Muscle layer of duodenum (tissue), 2 donors: ENCODE results near the gene SPINK6.

Source experiments
- H3K27ac ChIP-seq: one replicate; pipeline ENCODE4 v1.7.0; 2013; ENCODE audit warnings: mild to moderate bottlenecking, low read length
- H3K27me3 ChIP-seq: one replicate; pipeline ENCODE4 v1.7.0; 2013; ENCODE audit warnings: low read depth, mild to moderate bottlenecking, control low read depth, low read length
- H3K36me3 ChIP-seq, 2 donors: one replicate each; pipeline ENCODE4 v1.7.0; 2013; ENCODE audit warnings: low read length in 2 of 2, control low read depth in 1 of 2, mild to moderate bottlenecking in 1 of 2; ENCODE audit not compliant: insufficient read depth in 2 of 2, control insufficient read depth in 1 of 2
- H3K4me1 ChIP-seq, 2 donors: one replicate each; pipeline ENCODE4 v1.7.0; 2013; ENCODE audit warnings: low read length in 2 of 2, mild to moderate bottlenecking in 2 of 2, control low read depth in 1 of 2, moderate library complexity in 1 of 2; ENCODE audit not compliant: insufficient read depth in 2 of 2, control insufficient read depth in 1 of 2
- H3K4me3 ChIP-seq, 2 donors: one replicate each; pipeline ENCODE4 v1.7.0; 2013; ENCODE audit warnings: low read length in 2 of 2, low read depth in 1 of 2, mild to moderate bottlenecking in 1 of 2
- H3K9me3 ChIP-seq, 2 donors: one replicate each; pipeline ENCODE4 v1.7.0; 2013; ENCODE audit warnings: low read length in 2 of 2, control low read depth in 1 of 2, mild to moderate bottlenecking in 1 of 2; ENCODE audit not compliant: control insufficient read depth in 1 of 2
- donor health status: healthy.

The SPINK6 gene

DNA sequence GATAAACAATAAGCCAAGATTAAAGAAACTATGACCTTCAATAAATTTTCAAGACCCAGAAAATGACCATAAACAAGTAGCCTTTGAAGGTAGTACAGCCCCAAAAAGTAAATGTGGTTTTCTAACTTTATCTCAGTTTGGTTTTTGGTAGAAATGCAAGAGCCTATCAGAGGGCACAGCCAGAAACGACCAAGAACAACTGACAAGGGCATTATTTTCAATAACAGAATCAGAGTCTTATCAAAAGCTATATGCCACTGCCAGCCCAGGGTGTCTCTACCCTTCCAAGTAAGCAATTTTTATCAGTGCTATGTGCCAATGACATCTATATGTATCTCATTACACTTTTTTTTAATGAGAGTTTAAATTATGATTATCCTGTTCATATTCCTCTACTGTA lies 11.8 kb upstream of the SPINK6 start:
- Histone ChIP-seq H3K36me3 (no peaks in the 10 kb centered on the region), H3K9me3 (no peaks in the 10 kb centered on the region), H3K27me3 (no peaks in the 10 kb centered on the region), H3K4me1 (no peaks in the 10 kb centered on the region), H3K27ac (no peak overlapping the region), H3K4me3 (no peak overlapping the region)

DNA sequence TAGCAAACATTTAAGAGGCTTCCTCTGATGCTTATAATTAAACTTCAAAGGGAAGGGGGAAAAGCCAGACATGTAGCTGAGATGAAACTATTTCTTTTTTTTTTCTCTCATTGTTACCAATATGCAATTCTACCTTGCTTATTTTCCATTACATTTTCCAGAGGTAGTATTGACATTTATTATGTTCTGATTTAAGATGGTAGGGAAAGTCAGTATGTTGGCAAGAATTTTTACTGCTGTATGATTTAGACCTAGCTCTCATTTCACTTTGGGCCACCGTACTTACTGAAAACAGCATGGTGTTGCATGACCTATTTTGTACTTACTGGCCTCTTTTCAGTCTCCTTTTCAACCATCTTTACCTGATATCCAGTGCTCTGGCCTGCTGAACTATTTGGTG lies 9.6 kb upstream of the SPINK6 start:
- H3K27me3 ChIP-seq, result no peaks in the 10 kb centered on the region
- H3K27ac ChIP-seq, result no peak overlapping the region
- no peaks in the 10 kb centered on the region for H3K9me3 ChIP-seq
- H3K36me3 ChIP-seq, result no peaks in the 10 kb centered on the region
- no peak overlapping the region for H3K4me3 ChIP-seq
- no peaks in the 10 kb centered on the region for H3K4me1 ChIP-seq

DNA sequence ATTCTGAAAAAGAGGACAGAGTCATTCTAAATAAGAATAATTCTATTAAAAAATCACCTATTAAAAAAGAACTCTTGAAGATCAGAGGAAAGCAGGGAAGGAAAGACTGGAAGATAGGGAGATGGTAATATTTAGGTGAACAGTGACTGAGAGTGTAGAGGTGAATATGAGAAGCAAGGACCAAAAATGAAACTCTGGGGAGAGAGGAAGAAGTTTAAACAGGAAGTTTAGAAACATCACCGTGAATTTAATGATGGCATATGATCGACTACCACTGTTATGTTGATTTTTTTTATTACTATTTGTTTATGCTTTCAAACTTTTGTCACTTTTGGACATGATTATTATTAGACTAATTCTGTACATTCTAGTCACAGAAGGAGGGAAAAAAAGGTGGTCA lies 1.7 kb upstream of the SPINK6 start:
- H3K27me3 ChIP-seq, result no peaks in the 10 kb centered on the region
- H3K27ac ChIP-seq, result no peak overlapping the region
- no peaks in the 10 kb centered on the region for H3K9me3 ChIP-seq
- H3K36me3 ChIP-seq, result no peaks in the 10 kb centered on the region
- H3K4me1 ChIP-seq, result no peaks in the 10 kb centered on the region
- no peak overlapping the region for H3K4me3 ChIP-seq

DNA sequence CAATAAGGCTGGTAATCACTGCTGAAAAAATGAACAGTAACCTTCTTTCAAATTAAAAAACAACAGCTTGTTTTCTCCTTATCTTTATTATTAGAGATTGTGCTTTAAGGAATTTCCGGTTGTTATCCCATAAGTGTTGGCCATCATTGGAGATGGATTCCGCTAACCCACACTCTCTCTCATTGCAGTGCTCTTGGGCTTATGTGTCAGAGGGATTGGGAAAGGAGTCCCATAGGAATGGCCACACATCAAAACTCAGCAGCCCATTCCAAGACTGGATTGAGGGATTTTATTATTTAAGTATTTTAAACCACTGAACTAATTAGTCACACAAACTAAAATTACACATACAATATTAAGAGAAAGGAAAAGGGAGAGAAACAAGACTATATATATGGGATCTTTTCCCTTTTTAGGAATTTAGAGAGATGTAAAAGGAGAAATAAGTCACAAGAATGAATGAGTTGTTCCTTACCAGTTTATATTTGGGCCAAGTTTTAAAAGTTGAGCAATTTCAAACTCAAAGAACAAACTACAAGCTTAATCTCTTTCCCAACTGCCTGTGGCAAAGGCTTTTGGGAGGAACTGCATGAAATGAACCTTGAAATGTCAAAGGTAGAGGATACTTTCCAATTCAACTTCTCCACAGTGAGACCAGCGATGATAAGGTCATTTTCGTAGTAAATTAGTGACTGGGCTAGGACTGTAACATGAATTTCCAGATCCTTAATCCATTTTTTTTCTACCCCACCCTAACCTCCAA lies 2.4 kb downstream of the SPINK6 start:
- Histone ChIP-seq H3K27me3 (no peaks in the 10 kb centered on the region), H3K27ac (no peak overlapping the region), H3K4me3 (no peak overlapping the region), H3K9me3 (no peaks in the 10 kb centered on the region), H3K4me1 (no peaks in the 10 kb centered on the region), H3K36me3 (no peaks in the 10 kb centered on the region)

DNA sequence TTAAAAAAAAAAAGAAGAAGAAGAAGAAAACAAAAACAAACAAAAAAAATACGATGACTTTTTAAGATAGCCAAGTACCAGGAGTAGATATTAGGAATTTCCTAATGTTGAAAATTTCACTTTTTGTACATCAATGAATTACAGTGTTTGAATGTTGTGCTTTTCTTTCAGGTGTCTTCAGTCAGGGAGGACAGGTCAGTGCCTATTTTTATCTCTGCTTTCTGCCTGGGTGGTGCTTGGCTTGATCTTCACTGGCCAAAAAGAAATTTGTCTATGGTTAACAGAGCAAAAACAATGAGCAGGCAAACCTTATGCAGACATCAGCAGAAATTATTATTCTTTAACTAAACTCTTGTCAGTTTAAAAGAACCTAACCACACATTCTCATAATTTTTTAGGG lies 3.0 kb downstream of the SPINK6 start:
- Histone ChIP-seq H3K36me3 (no peaks in the 10 kb centered on the region), H3K4me3 (no peak overlapping the region), H3K9me3 (no peaks in the 10 kb centered on the region), H3K4me1 (no peaks in the 10 kb centered on the region), H3K27me3 (no peaks in the 10 kb centered on the region), H3K27ac (no peak overlapping the region)

DNA sequence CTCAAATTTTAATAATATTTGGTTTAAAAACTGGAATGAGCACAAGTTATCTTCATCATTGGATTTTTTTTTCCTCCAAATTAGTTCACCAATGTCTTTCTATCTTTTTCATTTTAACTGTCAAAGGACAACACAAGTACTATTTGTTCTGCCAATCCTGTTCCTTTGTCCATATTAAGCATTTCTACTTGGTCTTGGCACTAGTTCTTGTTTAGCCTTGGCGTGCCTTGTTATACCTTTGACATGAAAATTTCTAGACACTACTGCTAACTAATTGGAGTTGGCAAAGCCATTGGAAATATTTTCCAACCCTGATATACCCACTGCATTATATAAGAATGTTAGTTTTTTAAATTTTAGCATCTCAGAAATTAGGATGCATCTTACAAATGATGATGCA lies 3.8 kb downstream of the SPINK6 start:
- H3K36me3 ChIP-seq, result no peaks in the 10 kb centered on the region
- H3K27ac ChIP-seq, result no peak overlapping the region
- H3K27me3 ChIP-seq, result no peaks in the 10 kb centered on the region
- H3K9me3 ChIP-seq, result no peaks in the 10 kb centered on the region
- H3K4me3 ChIP-seq, result no peak overlapping the region
- no peaks in the 10 kb centered on the region for H3K4me1 ChIP-seq

DNA sequence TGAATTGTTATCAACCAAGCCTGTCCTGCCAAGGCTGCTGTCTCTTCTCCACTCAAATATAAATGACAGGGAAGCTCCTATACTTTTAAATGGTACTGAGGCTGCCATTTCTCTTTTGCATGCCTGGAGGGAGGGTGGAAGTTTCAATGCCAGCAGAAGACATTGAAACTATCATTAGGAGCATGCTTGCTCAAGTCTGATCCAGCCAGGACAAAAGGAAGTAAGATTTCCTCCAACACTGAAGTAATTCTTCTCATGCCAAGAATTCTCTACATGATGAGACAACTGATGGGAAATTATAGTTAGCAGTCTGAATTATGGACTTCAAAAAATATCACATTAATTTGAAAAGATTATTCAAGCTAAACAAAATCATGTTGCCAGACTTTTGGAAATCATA lies 5.4 kb downstream of the SPINK6 start:
- Histone ChIP-seq H3K36me3 (no peaks in the 10 kb centered on the region), H3K4me1 (no peaks in the 10 kb centered on the region), H3K27ac (no peak overlapping the region), H3K4me3 (no peak overlapping the region), H3K9me3 (no peaks in the 10 kb centered on the region), H3K27me3 (no peaks in the 10 kb centered on the region)

DNA sequence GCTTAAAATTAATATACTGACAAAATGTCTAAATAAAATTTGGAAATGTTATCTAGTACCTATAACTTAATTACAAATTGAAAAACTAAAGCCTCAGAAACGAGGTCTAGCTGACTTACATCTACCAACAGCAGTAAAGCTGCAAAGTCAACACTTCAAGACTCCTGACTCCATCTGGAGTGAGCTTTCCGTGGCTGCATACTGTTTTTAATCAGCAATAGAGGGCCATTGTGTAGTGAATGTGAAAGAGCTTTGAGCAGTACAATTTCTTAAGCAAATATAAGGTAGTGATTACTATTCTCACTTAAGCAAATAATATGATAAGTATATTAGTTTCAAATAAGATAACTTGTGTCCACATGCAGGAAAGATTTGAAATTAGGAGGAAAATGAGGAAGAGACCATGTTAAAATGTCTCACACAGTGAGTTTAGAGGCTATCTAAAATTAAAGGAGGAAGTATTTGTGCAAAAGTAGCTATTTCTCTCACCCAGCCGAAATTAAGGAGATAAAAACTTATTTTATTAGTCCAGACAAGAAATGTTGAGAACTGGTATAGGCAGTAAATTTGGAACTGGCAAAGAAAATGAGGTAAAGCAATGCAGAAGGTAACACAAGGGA lies 6.4 kb downstream of the SPINK6 start:
- no peaks in the 10 kb centered on the region for H3K4me1 ChIP-seq
- no peak overlapping the region for H3K4me3 ChIP-seq
- no peaks in the 10 kb centered on the region for H3K27me3 ChIP-seq
- H3K9me3 ChIP-seq, result no peaks in the 10 kb centered on the region
- H3K27ac ChIP-seq, result no peak overlapping the region
- no peaks in the 10 kb centered on the region for H3K36me3 ChIP-seq

DNA sequence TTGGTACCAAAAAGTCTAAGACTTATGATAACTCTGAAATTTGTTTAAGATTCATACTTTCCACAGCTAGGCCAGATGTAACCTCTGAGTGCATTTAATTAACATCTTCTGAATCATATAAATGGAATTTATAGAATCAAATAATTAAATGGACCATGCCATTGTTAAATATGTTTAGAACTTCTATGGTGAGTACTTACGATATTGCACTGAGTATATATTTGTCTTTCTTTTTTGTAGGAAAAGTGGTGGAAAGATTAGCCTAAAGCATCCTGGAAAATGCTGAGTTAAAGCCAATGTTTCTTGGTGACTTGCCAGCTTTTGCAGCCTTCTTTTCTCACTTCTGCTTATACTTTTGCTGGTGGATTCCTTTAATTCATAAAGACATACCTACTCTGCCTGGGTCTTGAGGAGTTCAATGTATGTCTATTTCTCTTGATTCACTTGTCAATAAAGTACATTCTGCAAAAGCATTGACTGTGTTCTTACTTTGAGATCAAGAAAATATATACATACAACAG lies 11.9 kb downstream of the SPINK6 start:
- no peak overlapping the region for H3K4me3 ChIP-seq
- no peaks in the 10 kb centered on the region for H3K36me3 ChIP-seq
- H3K4me1 ChIP-seq, result no peaks in the 10 kb centered on the region
- no peaks in the 10 kb centered on the region for H3K9me3 ChIP-seq
- no peaks in the 10 kb centered on the region for H3K27me3 ChIP-seq
- H3K27ac ChIP-seq, result no peak overlapping the region

DNA sequence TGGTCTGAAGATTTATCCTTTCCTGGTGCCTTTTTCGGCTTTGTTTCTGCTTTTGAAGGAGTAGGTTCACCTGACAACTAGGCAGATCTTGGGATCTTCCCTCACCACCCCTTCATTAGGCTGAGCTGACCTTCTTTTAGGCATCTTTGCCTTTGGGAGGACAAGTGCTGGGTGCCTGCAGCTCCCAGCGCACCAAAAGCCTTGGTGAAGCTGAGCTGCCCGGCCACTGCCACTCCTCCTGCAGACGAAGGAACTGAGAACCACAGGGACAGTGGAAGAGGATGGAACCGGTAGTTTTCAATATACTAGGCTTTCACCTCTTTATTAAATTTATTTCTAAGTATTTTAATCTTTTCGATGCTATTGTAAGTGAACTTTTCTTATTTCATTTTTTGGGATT lies 18.7 kb downstream of the SPINK6 start:
- no peaks in the 10 kb centered on the region for H3K4me1 ChIP-seq
- no peaks in the 10 kb centered on the region for H3K36me3 ChIP-seq
- H3K27ac ChIP-seq, result no peak overlapping the region
- H3K9me3 ChIP-seq, result no peaks in the 10 kb centered on the region
- no peak overlapping the region for H3K4me3 ChIP-seq
- H3K27me3 ChIP-seq, result no peaks in the 10 kb centered on the region

DNA sequence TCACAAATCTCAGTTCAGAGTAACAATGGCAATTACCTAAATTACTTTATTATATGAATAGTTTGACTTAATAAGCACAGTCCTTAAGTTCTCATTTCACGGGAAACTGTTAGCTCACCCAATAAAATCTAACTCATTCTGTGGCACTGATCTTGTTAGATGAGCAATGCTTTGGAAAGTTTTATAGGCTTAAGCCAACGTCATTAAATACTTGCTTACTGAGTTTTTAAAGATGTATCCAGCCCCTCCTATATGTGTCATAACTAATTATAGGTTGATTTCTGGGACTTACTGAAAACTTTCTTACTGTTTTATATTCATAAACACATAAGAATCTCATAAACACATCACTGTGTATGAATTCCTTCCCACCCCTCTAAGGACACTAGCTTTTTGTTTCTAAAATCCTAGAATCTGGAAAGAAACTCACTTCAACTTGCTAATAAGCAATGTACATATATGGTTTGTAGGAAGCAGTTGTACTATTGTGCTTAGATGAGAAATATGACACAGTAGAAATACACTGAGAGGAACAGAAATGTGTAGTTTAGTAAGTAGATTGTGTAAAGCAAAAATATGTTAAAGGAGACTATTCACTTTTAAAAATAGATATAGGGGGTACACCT lies 21.4 kb downstream of the SPINK6 start:
- Histone ChIP-seq H3K4me3 (no peak overlapping the region), H3K27ac (no peak overlapping the region), H3K9me3 (no peaks in the 10 kb centered on the region), H3K36me3 (no peaks in the 10 kb centered on the region), H3K27me3 (no peaks in the 10 kb centered on the region), H3K4me1 (no peaks in the 10 kb centered on the region)
